ENCODE data around the gene CDH13.

CDH13 gene

GRCh38 chr16:83115491-83116232, 488.9 kb downstream of the CDH13 start:
- ATAC-seq = no peak
- TF ChIP-seq ESRRG (CRISPR knock-in tag; IDR thresholded peaks at IDR 0.05) (no peak), TSHZ2 (CRISPR knock-in tag; IDR thresholded peaks at IDR 0.05) (no peak), ZC3H10 (CRISPR knock-in tag; IDR thresholded peaks at IDR 0.05) (no peak), ZNF8 (CRISPR knock-in tag; IDR thresholded peaks at IDR 0.05) (no peak), OSR1 (CRISPR knock-in tag; IDR thresholded peaks at IDR 0.05) (no peak), BACH2 (CRISPR knock-in tag; IDR thresholded peaks at IDR 0.05; ENCODE audit: borderline replicate concordance) (no peak), TOX (CRISPR knock-in tag; IDR thresholded peaks at IDR 0.05; ENCODE audit: borderline replicate concordance) (no peak), POU6F1 (CRISPR knock-in tag; IDR thresholded peaks at IDR 0.05; ENCODE audit: borderline replicate concordance, low read depth) (no peak), ARNTL (CRISPR knock-in tag; IDR thresholded peaks at IDR 0.05; ENCODE audit: borderline replicate concordance, low read depth) (no peak), GLIS3 (CRISPR knock-in tag; IDR thresholded peaks at IDR 0.05) (no peak), SNAI2 (CRISPR knock-in tag; IDR thresholded peaks at IDR 0.05) (no peak), TCF4 (CRISPR knock-in tag; IDR thresholded peaks at IDR 0.05; ENCODE audit: borderline replicate concordance) (no peak), ZFP3 (CRISPR knock-in tag; IDR thresholded peaks at IDR 0.05) (no peak)

- ATAC-seq = no peak
- TF ChIP-seq TCF4 (CRISPR knock-in tag; IDR thresholded peaks at IDR 0.05; ENCODE audit: borderline replicate concordance) (no peak), ZFP30 (CRISPR knock-in tag; IDR thresholded peaks at IDR 0.05) (no peak), CSDC2 (CRISPR knock-in tag; IDR thresholded peaks at IDR 0.05) (no peak), CREB5 (CRISPR knock-in tag; IDR thresholded peaks at IDR 0.05; ENCODE audit: low read depth) (no peak), ZNF70 (CRISPR knock-in tag; IDR thresholded peaks at IDR 0.05) (no peak), TOX (CRISPR knock-in tag; IDR thresholded peaks at IDR 0.05; ENCODE audit: borderline replicate concordance) (no peak), SNAI2 (CRISPR knock-in tag; IDR thresholded peaks at IDR 0.05) (no peak), ARNTL (CRISPR knock-in tag; IDR thresholded peaks at IDR 0.05; ENCODE audit: borderline replicate concordance, low read depth) (no peak), ZFP3 (CRISPR knock-in tag; IDR thresholded peaks at IDR 0.05) (no peak), CSRNP3 (CRISPR knock-in tag; IDR thresholded peaks at IDR 0.05) (no peak), OSR1 (CRISPR knock-in tag; IDR thresholded peaks at IDR 0.05) (no peak), ISL1 (CRISPR knock-in tag; IDR thresholded peaks at IDR 0.05) (no peak), BACH2 (CRISPR knock-in tag; IDR thresholded peaks at IDR 0.05; ENCODE audit: borderline replicate concordance) (no peak), ZNF565 (CRISPR knock-in tag; conservative IDR thresholded peaks at IDR 0.05; ENCODE audit: low read depth) (no peak)
These were observed 489.6 kb downstream of the CDH13 start for GRCh38 chr16:83116274-83116892.

- no peak for ATAC-seq
- TF ChIP-seq ISL1 (CRISPR knock-in tag; IDR thresholded peaks at IDR 0.05) (no peak), GLIS3 (CRISPR knock-in tag; IDR thresholded peaks at IDR 0.05) (no peak), ARNTL (CRISPR knock-in tag; IDR thresholded peaks at IDR 0.05; ENCODE audit: borderline replicate concordance, low read depth) (no peak), ZC3H10 (CRISPR knock-in tag; IDR thresholded peaks at IDR 0.05) (no peak), PATZ1 (CRISPR knock-in tag; IDR thresholded peaks at IDR 0.05; ENCODE audit: borderline replicate concordance) (no peak), ESRRG (CRISPR knock-in tag; IDR thresholded peaks at IDR 0.05) (no peak), TCF4 (CRISPR knock-in tag; IDR thresholded peaks at IDR 0.05; ENCODE audit: borderline replicate concordance) (no peak), POU6F1 (CRISPR knock-in tag; IDR thresholded peaks at IDR 0.05; ENCODE audit: borderline replicate concordance, low read depth) (no peak)
These were observed 491.0 kb downstream of the CDH13 start for GRCh38 chr16:83117810-83118209.

Data from SK-N-SH treated with all-trans-retinoic acid at 6 μM for 48 hours (cell line).